ENCODE measurements around the gene CPEB3.
"Not testable (repeated sequence)": the region's sequence is repeated elsewhere in the genome, so short reads cannot be mapped to it uniquely, and the experiment has no call there.

The CPEB3 gene

GRCh38 chr10:92267343-92267742, 23.5 kb downstream of the CPEB3 start:
- no peak for DNase-seq

DNA sequence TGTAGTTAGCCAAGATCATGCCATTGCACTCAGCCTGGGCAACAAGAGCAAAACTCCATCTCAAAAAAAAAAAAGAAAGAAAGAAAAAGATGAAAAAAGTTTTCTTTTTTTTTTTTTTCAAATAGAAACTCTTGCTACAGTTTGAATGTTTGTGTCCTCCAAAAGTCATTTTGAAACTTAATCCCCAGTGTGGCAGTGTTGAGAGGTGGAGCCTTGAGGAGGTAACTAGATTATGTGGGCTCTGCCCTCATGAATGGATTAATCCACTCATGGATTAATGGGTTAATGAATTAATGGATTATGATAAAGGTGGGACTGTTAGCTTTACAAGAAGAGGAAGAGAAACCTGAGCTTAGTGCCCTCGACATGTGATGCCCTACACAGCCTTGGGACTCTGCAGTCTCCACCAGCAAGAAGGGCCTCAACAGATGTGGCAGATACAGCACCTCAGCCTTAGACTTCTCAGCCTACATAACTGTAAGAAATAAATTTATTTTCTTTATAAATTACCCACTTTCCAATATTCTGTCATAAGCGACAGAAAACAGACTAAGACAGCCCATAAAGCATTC, 25.1 kb downstream of the CPEB3 start:
- DNase-seq, result no peak

- no peak for DNase-seq
Observed at GRCh38 chr10:92264249-92264648, 26.6 kb downstream of the CPEB3 start.

- DNase-seq, result no peak
Observed at GRCh38 chr10:92263396-92263795, 27.5 kb downstream of the CPEB3 start.

DNA sequence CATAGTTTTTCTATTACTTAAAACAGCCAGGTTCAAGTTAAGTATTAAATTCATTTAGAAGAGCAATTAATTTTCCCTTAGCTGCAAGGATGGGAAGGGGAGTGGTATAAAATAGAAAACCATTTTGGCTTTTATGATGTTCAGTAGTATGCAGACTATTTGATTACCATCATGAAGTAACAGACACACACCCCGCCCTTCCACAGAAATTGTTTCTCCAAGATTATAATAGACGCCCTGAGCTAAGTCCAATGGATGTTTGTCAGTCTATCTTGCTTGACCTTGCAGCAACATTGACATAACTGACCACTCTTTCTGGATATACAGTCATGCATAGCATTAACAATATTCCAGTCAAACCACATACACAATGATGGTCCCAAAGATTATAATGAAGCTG, 42.3 kb downstream of the CPEB3 start:
- DNase-seq, result no peak

GRCh38 chr10:92244796-92245195, 46.1 kb downstream of the CPEB3 start:
- no peak for DNase-seq

- DNase-seq, result peak; percentile 32
Observed at GRCh38 chr10:92242910-92243671, 47.8 kb downstream of the CPEB3 start.

DNA sequence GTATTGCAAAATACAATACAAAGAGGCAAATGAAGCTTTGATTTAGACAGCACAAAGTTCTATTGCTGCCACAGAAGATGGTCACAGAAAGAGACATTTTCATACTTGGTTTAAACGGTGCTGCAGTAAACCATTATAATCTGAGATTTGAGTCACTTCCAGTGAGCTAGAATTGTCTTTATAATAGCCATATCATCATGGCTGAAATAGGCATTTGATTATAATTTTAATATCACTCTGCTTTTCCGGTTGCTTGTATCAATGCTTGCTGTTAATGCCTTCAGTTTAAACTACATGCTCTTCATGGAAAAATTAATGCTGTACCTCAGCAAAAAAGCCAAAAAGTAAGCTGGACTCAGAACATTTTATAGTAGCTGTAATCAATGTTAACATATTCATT, 48.5 kb downstream of the CPEB3 start:
- no peak for DNase-seq

GRCh38 chr10:92241501-92241900, 49.4 kb downstream of the CPEB3 start:
- no peak for DNase-seq

- DNase-seq, result no peak
Observed at GRCh38 chr10:92241158-92241500, 49.7 kb downstream of the CPEB3 start.

GRCh38 chr10:92240289-92241157, 50.4 kb downstream of the CPEB3 start:
- DNase-seq, result peak; percentile 77

DNA sequence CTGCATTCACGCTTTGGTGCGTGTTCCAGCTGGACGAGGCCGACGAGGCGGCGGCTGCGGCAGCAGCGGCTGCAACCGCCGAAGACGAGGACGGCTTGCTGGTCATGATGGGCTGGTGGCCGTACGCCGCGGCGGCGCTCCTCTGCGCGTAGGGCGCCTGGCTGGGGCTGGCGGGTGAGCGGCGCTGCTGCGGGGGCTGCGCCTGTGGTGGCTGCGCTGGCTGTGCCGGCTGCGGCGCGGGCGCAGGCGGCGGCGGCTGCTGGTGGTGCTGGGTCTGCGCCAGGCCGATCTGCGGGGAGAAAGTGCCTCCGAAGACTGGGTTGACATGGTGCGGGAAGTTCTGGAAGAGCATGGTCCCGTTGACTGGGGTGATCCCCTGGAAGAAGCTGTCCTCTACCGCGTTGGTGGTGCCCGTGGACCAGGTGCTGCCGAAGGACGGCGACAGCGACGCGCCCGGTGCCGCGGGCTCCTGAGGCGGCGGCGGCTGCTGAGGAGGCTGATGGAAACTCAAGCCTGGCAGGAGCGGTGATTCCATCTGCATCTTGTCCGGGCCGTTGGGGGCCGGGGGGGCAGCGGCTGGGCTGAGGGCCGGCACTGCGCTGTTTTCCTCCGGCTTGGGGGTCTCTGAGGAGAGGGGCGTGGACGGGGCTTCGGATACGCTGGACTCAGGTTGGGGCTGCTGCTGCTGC, 51.1 kb downstream of the CPEB3 start:
- DNase-seq, result peak; percentile 86

DNA sequence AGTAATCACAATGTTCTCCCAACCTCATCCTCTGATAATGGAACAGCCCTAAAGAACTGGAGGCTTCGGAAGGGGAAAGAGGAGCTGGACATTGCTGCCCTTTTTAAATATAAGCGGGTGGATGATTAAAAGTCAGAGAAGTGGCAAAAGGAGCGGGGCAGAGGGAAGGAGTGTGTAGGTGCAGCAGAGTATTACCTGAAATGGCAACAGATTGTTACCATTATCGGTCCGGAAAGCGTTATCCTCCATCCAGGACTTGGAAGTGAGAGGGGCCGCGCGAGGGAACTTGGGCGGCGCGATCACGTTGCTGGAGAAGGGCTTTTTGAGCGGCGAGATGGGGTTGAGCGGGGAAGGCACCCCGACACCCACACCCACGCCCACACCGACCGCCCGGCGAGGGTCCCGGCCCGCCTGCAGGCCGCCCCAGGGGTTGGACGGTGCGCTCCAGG, 51.7 kb downstream of the CPEB3 start:
- no peak for DNase-seq

DNA sequence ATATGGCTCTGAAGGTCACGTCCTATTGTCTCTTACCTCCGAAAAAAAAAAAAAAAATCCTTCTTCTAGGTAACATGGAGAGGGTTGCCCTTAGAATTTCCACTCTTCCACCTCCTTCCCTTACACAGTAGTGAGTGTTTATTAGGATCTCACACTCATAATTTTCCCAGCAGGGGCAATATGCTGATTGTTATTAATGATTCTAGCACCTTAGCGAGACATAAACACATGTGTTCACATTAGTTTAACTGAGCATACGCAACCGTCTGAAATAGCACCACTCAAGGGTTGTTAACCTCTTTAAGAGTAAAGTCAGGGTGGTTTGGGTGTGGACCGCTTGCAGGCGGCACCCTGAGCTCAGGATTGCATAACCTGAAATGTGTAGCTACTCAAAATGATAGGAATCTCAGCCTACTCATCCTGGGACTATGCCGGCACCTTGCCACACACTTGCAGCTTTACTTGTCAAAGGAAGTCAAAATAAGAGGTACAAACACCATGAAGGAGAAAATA, 52.2 kb downstream of the CPEB3 start:
- DNase-seq, result no peak

- DNase-seq, result no peak
Observed at GRCh38 chr10:92238054-92238585, 52.8 kb downstream of the CPEB3 start.

- no peak for DNase-seq
Observed at GRCh38 chr10:92231196-92231595, 59.7 kb downstream of the CPEB3 start.

GRCh38 chr10:92222603-92223262, 68.1 kb downstream of the CPEB3 start:
- DNase-seq, result no peak

- no peak for DNase-seq
Observed at GRCh38 chr10:92219559-92219958, 71.3 kb downstream of the CPEB3 start.

DNA sequence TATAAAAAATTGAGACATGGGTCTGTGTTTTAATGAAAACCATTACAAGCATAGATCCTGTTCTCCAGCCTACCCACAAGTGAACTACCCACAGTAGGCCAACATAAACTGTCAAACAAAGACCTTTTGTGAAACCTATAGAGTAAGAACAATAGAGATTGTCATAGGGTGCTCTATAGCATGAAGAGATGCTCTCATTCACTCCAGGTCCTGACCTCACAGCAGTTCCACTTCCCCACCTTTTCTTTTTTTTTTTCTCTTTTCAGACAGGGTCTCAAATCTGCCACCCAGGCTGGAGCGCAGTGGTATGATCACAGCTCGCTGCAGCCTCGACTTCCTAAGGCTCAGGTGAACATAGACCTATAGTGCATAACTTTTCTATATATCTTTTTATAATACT, 72.3 kb downstream of the CPEB3 start:
- no peak for DNase-seq

DNA sequence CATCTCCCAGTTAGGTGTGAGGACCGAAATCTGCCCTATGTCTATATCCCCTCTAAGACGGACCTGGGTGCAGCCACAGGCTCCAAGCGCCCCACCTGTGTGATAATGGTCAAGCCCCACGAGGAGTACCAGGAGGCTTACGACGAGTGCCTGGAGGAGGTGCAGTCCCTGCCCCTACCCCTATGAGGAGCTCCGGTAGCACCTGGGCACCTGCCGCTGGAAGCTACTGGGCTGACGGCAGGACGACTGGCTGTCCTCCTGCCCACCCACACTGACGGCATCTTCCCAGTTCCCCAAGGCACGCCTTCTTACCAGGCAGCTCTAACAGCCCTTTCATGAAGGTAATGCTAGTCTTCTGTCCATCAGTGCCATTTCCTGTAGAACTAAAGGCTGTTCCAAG, 74.3 kb downstream of the CPEB3 start:
- DNase-seq, result not testable (repeated sequence)

DNA sequence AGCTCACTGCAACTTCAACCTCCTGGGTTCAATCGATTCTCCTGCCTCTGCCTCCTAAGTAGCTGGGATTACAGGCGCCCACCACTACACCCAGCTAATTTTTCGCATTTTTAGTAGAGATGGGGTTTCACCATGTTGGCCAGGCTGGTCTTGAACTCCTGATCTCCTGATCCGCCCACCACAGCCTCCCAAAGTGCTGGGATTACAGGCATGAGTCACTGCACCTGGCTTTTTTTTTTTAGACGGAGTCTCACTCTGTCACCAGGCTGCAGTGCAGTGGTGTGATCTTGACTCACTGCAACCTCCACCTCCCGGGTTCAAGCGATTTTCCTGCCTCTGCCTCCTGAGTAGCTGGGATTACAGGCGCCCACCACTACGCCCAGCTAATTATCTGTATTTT, 75.7 kb downstream of the CPEB3 start:
- DNase-seq, result not testable (repeated sequence)

- DNase-seq, result no peak
Observed at GRCh38 chr10:92213049-92213448, 77.8 kb downstream of the CPEB3 start.
